Activated effector memory CD4-positive, alpha-beta T cell treated with Interleukin-2 at 50 U/mL for 16 hours (primary cell): ENCODE results near the gene TGFBI.

Experiments used
- DNase-seq: peaks from one replicate; pipeline ENCODE4 v3.0.0-alpha.2; 2020

Gene TGFBI

GRCh38 chr5:136098176-136098575 lies 69.4 kb downstream of the TGFBI start:
- no peak for DNase-seq

GRCh38 chr5:136099870-136100269 lies 71.1 kb downstream of the TGFBI start:
- no peak for DNase-seq

- DNase-seq, result no peak
Observed at GRCh38 chr5:136101884-136102283, 73.1 kb downstream of the TGFBI start.

GRCh38 chr5:136103118-136103517 lies 74.3 kb downstream of the TGFBI start:
- DNase-seq, result no peak

GRCh38 chr5:136104306-136104965 lies 75.6 kb downstream of the TGFBI start:
- no peak for DNase-seq

GRCh38 chr5:136106351-136107031 lies 77.7 kb downstream of the TGFBI start:
- no peak for DNase-seq

GRCh38 chr5:136108180-136108611 lies 79.4 kb downstream of the TGFBI start:
- no peak for DNase-seq

GRCh38 chr5:136108766-136109165 lies 80.0 kb downstream of the TGFBI start:
- DNase-seq, result no peak

GRCh38 chr5:136109453-136110135 lies 80.8 kb downstream of the TGFBI start:
- no peak for DNase-seq
